GM18526 (cell line): ENCODE data around the gene RPE65.

Source experiments
- POLR2A ChIP-seq: IDR thresholded peaks from 3 replicates; pipeline ENCODE4 v1.6.1; 2011; ENCODE audit not compliant: insufficient read length; ENCODE audit errors: extremely low read depth

The RPE65 gene

GRCh38 chr1:68459796-68460195, 10.0 kb upstream of the RPE65 start:
- TF ChIP-seq POLR2A = no peak

GRCh38 chr1:68459091-68459490, 9.3 kb upstream of the RPE65 start:
- no peak for TF ChIP-seq POLR2A

DNA sequence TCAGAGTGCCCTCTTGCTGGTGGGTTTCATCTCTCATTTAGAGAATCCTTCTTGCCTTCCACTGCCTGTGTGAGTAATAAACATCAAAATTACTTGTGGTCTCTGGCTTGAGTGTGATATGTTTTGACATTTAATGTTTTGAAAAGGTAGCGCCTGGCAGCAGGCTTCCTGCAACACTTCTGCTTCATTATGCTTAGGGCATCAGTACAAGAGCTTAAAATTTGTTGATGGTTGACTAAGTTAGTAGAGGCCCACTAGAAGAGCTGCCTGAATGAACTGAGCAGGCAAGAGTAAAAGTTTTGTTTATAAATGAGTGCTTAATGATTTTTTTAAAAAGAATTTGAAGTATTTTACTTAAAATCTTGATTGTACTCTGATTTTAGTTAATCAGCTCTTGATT, 6.4 kb upstream of the RPE65 start:
- TF ChIP-seq POLR2A = no peak

- TF ChIP-seq POLR2A = no peak
Observed at GRCh38 chr1:68454534-68454933, 4.8 kb upstream of the RPE65 start.

GRCh38 chr1:68453060-68453670, 3.4 kb upstream of the RPE65 start:
- TF ChIP-seq POLR2A = no peak

DNA sequence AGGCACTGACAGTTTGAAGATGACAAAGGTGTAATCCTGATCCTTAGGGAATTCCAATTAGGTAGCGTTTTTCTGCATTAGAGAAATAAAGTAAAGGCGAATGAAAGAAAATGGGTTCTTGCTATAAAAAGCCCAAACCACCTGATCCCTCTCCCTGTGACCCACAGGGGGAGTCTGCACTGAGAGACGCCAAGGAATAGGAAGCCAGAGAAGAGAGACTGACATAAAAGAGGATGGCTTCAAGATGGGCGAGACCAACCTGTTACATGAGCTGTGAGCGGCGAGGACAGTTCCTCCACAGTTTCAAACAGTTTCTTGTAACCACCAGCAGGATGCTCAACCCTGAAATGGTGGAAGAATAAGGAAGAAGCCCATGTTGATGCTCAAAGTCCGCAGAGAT, 1.4 kb downstream of the RPE65 start:
- no peak for TF ChIP-seq POLR2A

DNA sequence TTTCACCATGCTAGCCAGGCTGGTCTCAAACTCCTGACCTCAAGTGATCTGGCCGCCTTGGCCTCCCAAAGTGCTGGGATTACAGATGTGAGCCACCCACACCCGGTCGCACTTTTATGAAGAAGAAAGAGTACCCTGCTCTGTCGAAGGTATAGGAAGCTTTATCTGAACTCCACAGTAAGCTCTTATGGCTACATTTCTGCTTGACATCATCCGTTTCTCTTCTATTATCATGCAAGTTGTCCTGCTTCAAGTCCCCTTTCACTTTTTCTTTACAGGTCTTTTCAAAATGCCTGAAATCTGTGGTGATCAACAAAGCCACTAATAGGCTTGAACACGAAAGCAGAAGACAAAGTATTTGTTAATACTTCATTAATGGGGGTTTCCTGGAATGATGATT, 4.0 kb downstream of the RPE65 start:
- no peak for TF ChIP-seq POLR2A

DNA sequence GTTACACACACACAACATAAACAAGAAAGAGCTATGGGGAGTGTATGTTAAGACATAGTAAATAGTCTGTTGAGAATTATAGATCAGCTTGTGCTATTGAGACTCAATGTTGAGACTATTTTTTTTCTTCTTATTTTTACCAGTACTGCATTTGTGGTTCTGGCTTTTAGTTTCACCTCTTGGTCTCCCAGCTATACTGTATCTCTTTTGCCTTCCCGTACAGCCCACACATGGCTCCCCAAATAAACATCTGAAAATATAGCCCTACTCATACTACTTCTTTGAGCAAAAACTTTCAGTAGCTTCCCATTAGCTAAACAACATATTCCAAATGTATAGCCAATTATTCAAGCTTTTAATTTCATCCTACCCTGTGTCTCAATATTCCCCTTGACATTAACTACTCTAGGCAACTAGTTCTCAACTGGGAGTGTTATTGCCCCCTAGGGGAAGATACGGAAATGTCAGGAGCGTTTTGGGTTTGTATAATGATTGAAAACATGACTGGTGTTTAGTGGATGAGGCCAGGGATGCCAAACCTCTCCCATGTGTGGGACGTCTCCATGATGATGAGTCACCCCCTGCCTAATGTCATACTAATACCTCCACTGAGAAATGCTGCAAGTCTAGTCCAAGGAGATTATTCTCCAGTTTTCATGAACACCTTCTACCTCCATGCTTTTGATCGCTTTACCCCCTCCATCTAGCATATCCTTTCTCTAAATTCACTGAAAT, 6.8 kb downstream of the RPE65 start:
- TF ChIP-seq POLR2A = no peak

- TF ChIP-seq POLR2A = no peak
Observed at GRCh38 chr1:68442006-68442405, 7.7 kb downstream of the RPE65 start.

DNA sequence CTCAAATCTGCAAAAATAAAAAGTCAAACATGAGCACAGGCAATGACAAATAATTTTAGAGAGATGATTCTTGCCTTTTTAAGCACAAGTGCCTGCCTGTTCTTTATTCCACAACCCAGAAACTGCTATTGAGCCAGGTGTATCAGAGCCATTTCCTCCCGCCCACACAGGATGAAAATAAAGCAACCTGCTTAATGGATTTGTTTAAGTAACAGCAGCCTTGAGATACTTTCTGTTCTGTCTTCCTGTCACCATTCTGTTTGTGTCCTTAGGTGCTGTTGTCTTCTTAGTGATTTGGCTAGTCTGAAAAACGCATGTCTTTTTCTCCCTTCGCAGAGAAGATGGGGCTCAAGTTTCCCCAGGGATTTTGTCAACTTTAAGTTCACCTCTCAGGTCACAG, 11.4 kb downstream of the RPE65 start:
- TF ChIP-seq POLR2A = no peak

- TF ChIP-seq POLR2A = no peak
Observed at GRCh38 chr1:68433395-68433794, 16.4 kb downstream of the RPE65 start.

GRCh38 chr1:68431076-68431475, 18.7 kb downstream of the RPE65 start:
- no peak for TF ChIP-seq POLR2A

DNA sequence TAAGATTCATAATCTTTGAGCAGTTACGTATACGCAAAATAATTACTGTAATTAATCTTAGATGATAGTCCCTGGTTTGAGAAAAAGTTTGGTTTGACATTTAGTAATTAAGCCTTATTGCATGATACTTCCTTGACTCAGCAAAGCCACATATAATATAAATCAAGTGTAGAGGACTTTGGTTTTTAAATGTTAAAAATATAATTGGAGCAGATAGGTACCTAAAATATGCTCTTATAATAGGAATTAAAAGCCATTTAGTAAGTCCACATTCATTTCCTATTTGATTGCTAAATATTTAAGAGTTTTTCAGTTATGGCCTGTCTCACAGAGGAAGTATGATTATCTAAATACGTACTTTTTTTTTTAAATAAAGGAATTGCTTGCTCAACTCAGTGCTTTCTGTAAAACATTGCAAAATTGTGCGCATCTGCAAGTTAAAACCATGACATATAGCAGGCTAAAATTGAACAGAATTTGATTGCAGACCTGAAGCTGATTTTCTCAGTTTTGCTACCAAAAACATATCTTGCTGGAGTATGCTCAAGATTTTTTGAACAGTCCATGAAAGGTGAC, 20.4 kb downstream of the RPE65 start:
- TF ChIP-seq POLR2A = no peak

DNA sequence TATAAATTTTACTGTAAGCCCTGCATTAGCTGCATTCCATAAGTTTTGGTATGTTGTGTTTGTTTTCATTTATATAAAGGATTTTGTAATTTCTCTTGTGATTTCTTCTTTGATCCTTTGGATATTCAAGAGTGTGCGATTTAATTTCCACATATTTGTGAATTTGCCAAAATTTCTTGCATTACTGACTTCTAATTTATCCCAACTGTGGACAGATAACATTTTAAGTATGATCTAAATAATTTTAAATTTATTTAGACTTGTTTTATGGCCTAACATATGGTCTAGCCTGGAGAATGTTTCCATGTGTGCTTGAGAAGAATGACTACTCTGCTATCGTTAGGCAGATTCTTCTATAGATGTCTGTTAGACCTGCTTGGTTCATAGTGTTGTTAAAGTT, 23.2 kb downstream of the RPE65 start:
- TF ChIP-seq POLR2A = no peak

DNA sequence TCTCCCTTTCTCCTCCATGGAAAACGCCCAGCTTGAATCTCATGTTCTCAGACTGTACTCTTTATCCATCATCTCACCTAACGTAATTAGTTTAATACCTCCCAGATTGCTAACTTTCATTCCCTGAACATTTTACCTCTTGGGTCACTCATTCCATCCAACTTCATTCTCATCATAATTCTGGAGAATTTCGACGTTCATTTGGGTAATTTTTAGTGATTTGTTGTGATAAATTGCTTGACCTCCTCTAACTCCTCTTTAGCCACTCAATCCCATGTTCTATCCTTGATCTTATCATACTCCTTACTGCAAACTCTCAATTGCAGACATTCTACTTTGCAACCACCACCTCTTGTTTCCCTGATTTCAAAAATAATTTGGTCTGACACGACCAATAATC, 28.4 kb downstream of the RPE65 start:
- no peak for TF ChIP-seq POLR2A

GRCh38 chr1:68409426-68409825, 40.3 kb downstream of the RPE65 start:
- TF ChIP-seq POLR2A = no peak

DNA sequence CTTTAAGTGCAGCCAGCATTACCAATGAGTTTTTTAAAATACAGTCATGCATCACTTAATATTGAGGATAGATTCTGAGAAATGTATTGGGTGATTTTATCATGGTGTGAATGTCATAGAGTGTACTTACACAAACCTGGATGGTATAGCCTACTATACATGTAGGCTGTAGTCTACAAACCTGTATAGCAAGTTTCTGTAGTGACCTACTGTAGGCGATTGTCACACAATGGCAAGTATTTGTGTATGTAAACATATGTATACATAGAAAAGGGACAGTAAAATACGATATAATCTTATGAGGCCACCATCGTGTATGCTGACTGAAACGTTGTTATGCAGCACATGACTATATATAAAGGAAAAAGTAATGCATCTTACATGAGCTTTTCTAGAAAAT, 48.2 kb downstream of the RPE65 start:
- TF ChIP-seq POLR2A = no peak

- no peak for TF ChIP-seq POLR2A
Observed at GRCh38 chr1:68384872-68385411, 64.8 kb downstream of the RPE65 start.
